C4-2B (cell line): Measurements from ENCODE around the gene COA5.

Experiments used
- ZFX ChIP-seq: fragments of 450-650 bp; IDR thresholded peaks from 2 replicates; pipeline ENCODE4 v1.6.1; 2017
- TF ChIP-seq, protein P1 (sequence below): fragments of 450-650 bp; conservative IDR thresholded peaks from 2 replicates; pipeline ENCODE4 v1.5.1; 2017; ENCODE audit warnings: mild to moderate bottlenecking

DNA sequence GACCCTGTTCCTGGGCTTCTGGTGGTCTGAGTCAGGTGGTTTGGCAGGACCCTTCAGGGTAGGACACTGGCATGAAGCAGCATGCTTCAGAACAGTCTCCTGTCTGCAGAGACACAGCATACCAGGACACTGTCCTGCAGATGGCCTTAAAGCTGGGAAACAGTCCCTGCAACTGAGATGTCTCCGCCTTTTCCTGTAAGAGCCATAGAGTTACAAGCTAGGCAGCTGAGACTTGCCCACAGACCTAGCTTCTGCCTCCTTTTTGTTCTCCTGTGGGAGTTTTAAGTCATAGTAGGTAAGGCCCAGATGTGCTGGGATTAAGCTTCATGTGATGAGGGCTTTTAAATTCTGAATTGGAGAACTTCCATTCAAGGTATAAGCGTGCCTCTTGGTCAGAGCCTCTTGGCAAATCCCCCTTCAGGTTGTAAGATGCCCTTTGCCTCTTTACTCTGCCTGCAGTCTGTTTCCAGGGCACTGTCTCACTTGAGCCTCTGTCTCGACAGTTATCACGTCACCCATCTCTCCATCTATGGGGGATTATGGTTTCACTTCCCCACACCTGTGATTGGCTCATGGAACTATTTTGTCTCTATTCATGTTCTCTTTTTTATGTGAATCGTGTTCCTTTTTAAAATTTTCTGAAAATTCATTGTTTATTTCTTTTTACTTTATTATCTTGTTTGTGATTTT is 51.8 kb downstream of the COA5 start:
- TF ChIP-seq, protein P1, sequence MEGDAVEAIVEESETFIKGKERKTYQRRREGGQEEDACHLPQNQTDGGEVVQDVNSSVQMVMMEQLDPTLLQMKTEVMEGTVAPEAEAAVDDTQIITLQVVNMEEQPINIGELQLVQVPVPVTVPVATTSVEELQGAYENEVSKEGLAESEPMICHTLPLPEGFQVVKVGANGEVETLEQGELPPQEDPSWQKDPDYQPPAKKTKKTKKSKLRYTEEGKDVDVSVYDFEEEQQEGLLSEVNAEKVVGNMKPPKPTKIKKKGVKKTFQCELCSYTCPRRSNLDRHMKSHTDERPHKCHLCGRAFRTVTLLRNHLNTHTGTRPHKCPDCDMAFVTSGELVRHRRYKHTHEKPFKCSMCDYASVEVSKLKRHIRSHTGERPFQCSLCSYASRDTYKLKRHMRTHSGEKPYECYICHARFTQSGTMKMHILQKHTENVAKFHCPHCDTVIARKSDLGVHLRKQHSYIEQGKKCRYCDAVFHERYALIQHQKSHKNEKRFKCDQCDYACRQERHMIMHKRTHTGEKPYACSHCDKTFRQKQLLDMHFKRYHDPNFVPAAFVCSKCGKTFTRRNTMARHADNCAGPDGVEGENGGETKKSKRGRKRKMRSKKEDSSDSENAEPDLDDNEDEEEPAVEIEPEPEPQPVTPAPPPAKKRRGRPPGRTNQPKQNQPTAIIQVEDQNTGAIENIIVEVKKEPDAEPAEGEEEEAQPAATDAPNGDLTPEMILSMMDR, result no peak
- TF ChIP-seq ZFX, result no peak
